GM18511 (cell line): Measurements from ENCODE around the gene PLD6.

Experiments used
- ATAC-seq: cut with Tn5 transposase; IDR thresholded peaks from one replicate; pipeline ENCODE4 v1.9.1; 2021; ENCODE audit warnings: mild to moderate bottlenecking, moderate library complexity; ENCODE audit not compliant: unreplicated experiment

PLD6 gene

GRCh38 chr17:17157041-17157440, 49.1 kb downstream of the PLD6 start:
- no peak for ATAC-seq

DNA sequence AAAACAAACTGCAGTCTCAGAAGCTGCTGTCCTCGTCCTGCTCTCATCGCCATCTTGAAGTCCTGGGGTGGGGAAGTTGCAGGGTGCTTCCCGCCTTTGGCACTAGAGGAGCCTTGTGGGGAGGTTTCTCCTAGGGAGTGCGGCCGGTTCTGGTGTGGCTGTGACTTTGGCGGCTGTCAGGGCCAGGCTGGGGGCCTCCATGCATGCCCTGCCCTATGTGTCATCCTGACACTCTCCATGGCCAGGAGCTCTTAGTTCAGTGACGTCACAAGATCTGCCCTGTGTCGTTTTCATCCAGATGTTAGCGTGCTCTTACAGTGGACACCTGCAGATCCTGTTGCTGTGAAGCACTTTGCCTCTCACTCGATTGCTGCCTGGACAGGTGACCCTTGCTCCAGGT, 49.6 kb downstream of the PLD6 start:
- ATAC-seq, result no peak

DNA sequence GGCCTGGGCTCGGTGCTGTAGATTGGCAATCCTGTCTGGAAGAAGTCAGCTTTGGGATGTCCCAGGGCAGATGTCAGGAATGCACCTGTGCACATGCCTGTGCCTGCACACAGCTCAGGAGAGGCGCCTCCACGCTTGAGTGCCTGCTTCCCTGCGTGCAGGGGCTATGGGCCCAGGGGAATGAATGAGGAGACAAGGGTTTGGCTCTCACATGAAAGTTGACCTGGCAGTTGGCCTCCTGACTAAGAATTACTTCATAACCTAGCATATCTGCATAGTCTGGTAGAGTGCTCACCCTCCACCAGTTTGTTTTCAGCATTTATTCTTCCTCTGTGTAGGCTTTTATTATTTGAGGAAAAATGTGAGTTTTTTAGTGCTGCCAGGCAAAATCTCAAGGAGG, 50.0 kb downstream of the PLD6 start:
- ATAC-seq, result no peak

DNA sequence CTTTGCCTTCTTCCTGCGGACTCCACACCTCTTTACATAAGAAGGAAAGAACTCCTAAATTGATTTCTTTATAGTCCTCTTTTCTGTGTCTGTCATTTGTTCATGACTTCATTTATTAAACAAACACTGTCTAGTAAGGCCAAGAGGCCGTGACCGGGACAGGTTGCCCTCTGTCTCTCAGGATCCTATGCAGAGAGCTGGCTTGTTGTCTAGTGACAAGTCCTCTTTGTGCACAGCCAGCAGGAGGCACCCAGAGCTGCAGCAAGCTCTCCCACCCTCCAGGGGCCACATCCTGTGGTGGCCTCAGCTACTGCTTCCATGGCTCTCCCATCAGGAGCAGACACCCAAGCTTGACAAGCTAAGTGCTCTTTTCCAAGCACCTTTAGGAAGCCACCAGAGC, 50.6 kb downstream of the PLD6 start:
- ATAC-seq, result no peak

DNA sequence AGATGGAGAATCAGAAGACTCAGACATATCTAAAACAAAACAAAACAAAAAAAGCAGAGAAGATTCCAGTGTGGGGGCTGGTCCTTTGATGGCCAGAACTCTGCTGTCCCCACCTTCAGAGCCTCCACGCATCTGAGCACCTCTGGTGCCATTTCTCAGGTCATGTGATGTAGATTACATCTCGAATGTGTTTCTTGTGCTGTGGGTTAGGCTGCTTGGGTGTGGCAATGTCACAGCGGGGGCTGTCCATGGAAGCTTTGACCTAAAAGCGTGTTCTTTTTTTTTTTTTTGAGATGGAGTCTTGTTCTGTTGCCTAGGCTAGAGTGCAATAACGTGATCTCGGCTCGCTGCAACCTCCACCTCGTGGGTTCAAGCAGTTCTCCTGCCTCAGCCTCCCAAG, 51.2 kb downstream of the PLD6 start:
- ATAC-seq, result no peak

DNA sequence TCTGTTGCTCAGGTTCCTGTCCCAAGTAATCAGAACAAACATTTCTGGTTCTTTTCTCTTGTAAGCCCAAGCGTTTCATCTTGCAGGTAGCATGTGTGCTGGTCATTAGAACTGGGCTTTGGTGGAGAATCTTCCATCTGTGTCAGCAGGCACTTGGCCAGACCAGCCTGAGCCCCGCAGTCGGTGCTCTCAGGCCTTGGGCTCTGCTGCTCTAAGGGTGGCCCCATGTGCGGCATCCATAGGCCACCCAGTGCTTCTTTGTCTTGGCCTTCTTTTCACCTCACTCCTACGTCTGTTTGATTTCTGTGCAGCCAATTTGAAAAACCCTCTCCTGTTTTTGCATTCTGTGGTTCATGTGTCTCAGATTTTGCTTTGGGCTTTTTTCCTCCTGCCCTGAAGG, 51.6 kb downstream of the PLD6 start:
- ATAC-seq, result no peak

DNA sequence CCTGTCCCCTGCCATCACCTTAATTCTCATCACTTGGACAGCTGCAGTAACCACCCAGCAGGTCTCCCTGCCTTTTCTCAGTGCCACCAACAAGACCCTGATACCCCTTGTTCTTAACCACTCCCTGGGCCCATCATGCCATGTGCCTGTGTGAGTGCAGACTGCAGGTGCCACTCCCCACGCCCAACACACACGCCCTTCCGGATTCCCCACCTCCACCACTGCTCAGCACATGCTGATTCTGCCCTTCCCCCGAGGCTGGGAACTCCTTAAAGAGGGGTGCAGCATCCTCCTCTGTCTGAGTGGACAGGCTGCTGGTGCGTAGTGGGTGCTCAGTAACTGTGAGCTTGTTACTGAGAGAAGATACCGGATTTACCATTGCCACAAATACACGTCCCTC, 52.4 kb downstream of the PLD6 start:
- ATAC-seq, result no peak

- ATAC-seq, result no peak
These were observed 53.1 kb downstream of the PLD6 start for GRCh38 chr17:17153071-17153470.

DNA sequence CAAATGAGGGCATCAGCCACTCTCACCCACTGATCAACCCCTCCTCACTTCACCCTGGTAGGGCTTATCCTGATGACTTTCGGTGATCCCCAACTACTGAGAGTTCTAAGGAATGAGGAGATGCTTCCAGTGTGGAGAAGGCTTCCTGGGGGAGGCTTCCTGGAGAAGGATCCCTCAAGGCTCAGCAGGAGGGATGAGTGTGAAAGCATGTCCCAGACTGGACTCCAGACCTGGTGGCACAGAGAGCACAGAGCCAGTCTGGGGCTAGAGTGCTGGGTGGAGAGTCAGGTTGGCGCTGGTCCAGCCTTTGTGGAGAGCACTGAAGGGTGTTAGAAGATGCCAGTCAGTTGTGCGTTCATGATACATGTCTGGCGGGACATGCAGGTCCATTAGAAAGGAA, 53.7 kb downstream of the PLD6 start:
- ATAC-seq, result no peak

DNA sequence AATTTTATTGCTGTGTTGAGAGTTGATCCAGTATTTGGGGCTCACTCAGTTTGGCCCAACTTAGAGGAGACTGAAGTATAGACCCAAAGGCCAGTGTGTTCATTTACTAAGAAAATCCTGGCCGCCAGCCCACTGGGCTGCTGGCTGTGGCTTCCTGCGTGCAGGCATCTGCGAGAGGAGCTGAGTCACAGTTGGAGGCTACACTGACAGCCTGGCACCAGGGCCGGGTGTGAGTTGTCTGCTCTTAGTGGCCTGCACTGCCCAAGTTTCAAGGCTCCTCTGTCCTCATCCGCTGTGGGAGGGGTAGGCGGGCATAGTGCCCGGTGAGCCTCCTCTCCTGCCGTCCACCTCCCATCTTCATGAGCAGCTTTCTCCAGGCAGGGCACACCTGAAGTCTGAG, 54.2 kb downstream of the PLD6 start:
- ATAC-seq, result no peak

GRCh38 chr17:17151541-17151940, 54.6 kb downstream of the PLD6 start:
- no peak for ATAC-seq

- no peak for ATAC-seq
These were observed 55.1 kb downstream of the PLD6 start for GRCh38 chr17:17151055-17151454.
